H9 (cell line): ENCODE results near the gene PLD4. TPM values are rescaled to one million over a fixed set of nuclear protein-coding genes. Genes with fewer than 3 reads are reported as not detected.

Experiments used
- DNase-seq: peaks from one replicate; pipeline ENCODE4 v3.0.0-alpha.2; 2017
- H2AFZ ChIP-seq: one replicate; pipeline ENCODE4 v1.6.1; 2013; ENCODE audit warnings: mild to moderate bottlenecking, low read length, control low read depth, moderate library complexity
- H2AK5ac ChIP-seq: 2 replicates; pipeline ENCODE4 v1.6.1; 2013; ENCODE audit warnings: low read length, control low read depth, mixed read lengths; ENCODE audit not compliant: insufficient read length
- H2BK120ac ChIP-seq: one replicate; pipeline ENCODE4 v1.6.1; 2013; ENCODE audit warnings: low read depth, mild to moderate bottlenecking, low read length, control low read depth, inconsistent platforms; ENCODE audit not compliant: poor library complexity, severe bottlenecking
- H2BK12ac ChIP-seq: 2 replicates; pipeline ENCODE4 v1.6.1; 2013; ENCODE audit warnings: low read length, control low read depth, mixed read lengths, low read depth; ENCODE audit not compliant: insufficient read length
- H2BK15ac ChIP-seq: 2 replicates; pipeline ENCODE4 v1.6.1; 2013; ENCODE audit warnings: low read depth, low read length, control low read depth
- H2BK20ac ChIP-seq: one replicate; pipeline ENCODE4 v1.6.1; 2013; ENCODE audit warnings: low read depth, mild to moderate bottlenecking, low read length, control low read depth, inconsistent platforms; ENCODE audit not compliant: poor library complexity, severe bottlenecking
- H2BK5ac ChIP-seq: 2 replicates; pipeline ENCODE4 v1.6.1; 2013; ENCODE audit warnings: low read length, control low read depth, mixed read lengths; ENCODE audit not compliant: insufficient read length
- H3K14ac ChIP-seq: 2 replicates; pipeline ENCODE4 v1.6.1; 2013; ENCODE audit warnings: low read length, control low read depth; ENCODE audit not compliant: insufficient read depth
- H3K18ac ChIP-seq: 2 replicates; pipeline ENCODE4 v1.6.1; 2013; ENCODE audit warnings: low read depth, mild to moderate bottlenecking, mixed read lengths, low read length, control low read depth; ENCODE audit not compliant: insufficient read length
- H3K23ac ChIP-seq: 2 replicates; pipeline ENCODE4 v1.6.1; 2013; ENCODE audit warnings: low read length, control low read depth, mixed read lengths, low read depth; ENCODE audit not compliant: insufficient read length
- H3K23me2 ChIP-seq: 2 replicates; pipeline ENCODE4 v1.6.1; 2013; ENCODE audit warnings: low read depth, mild to moderate bottlenecking, mixed read lengths, low read length, control low read depth; ENCODE audit not compliant: insufficient read length, poor library complexity, severe bottlenecking
- H3K27ac ChIP-seq: 2 replicates; pipeline ENCODE4 v1.5.1; 2013; ENCODE audit warnings: low read length, control low read depth, mixed read lengths, low read depth; ENCODE audit not compliant: insufficient read length
- H3K27me3 ChIP-seq: 2 replicates; pipeline ENCODE4 v1.6.1; 2013; ENCODE audit warnings: low read length, control low read depth, inconsistent platforms; ENCODE audit not compliant: insufficient read depth
- H3K4ac ChIP-seq: 2 replicates; pipeline ENCODE4 v1.6.1; 2013; ENCODE audit warnings: low read depth, mild to moderate bottlenecking, control low read depth, inconsistent platforms, low read length, moderate library complexity
- H3K4me1 ChIP-seq: 2 replicates; pipeline ENCODE4 v1.6.1; 2013; ENCODE audit warnings: low read length, control low read depth, inconsistent platforms; ENCODE audit not compliant: insufficient read depth
- H3K4me2 ChIP-seq: 2 replicates; pipeline ENCODE4 v1.6.1; 2013; ENCODE audit warnings: low read length, control low read depth, mixed read lengths; ENCODE audit not compliant: insufficient read length, insufficient read depth
- H3K56ac ChIP-seq: 2 replicates; pipeline ENCODE4 v1.6.1; 2013; ENCODE audit warnings: low read depth, mild to moderate bottlenecking, mixed read lengths, low read length, control low read depth; ENCODE audit not compliant: insufficient read length
- H3K79me1 ChIP-seq: 2 replicates; pipeline ENCODE4 v1.6.1; 2013; ENCODE audit warnings: low read depth, mild to moderate bottlenecking, moderate library complexity, low read length, control low read depth, inconsistent platforms; ENCODE audit not compliant: insufficient read depth, poor library complexity, severe bottlenecking
- H3K79me2 ChIP-seq: 2 replicates; pipeline ENCODE4 v1.6.1; 2013; ENCODE audit warnings: low read length, control low read depth, inconsistent platforms; ENCODE audit not compliant: insufficient read depth
- H3K9ac ChIP-seq: 2 replicates; pipeline ENCODE4 v1.6.1; 2013; ENCODE audit warnings: low read length, control low read depth, mixed read lengths; ENCODE audit not compliant: insufficient read length; ENCODE audit errors: extremely low read depth
- H3K9me3 ChIP-seq: one replicate; pipeline ENCODE4 v1.6.1; 2013; ENCODE audit warnings: low read depth, low read length, inconsistent platforms; ENCODE audit not compliant: control insufficient read depth
- H3T11ph ChIP-seq: one replicate; pipeline ENCODE4 v1.6.1; 2013; ENCODE audit warnings: mild to moderate bottlenecking, low read length, control low read depth, inconsistent platforms
- H4K20me1 ChIP-seq: one replicate; pipeline ENCODE4 v1.6.1; 2013; ENCODE audit not compliant: control insufficient read depth, insufficient read length, insufficient read depth
- H4K5ac ChIP-seq: 2 replicates; pipeline ENCODE4 v1.6.1; 2013; ENCODE audit warnings: low read depth, mild to moderate bottlenecking, mixed read lengths, low read length, control low read depth; ENCODE audit not compliant: insufficient read length
- H4K8ac ChIP-seq: replicated peaks from 2 replicates; pipeline ENCODE4 v1.6.1; 2013; ENCODE audit warnings: low read length, control low read depth, mixed read lengths, low read depth; ENCODE audit not compliant: insufficient read length
- H4K91ac ChIP-seq: 2 replicates; pipeline ENCODE4 v1.6.1; 2013; ENCODE audit warnings: low read depth, mild to moderate bottlenecking, moderate library complexity, mixed read lengths, low read length, control low read depth; ENCODE audit not compliant: insufficient read length
- H3K27ac Mint-ChIP-seq, 3 experiments: 2 replicates in 2 of 3; 3 replicates in 1 of 3; pipeline ENCODE4 v1.8.0; 2020 to 2021; ENCODE audit warnings: mixed read lengths in 3 of 3, mild to moderate bottlenecking in 1 of 3, moderate library complexity in 1 of 3
- H3K27me3 Mint-ChIP-seq: 2 replicates; pipeline ENCODE4 v1.8.0; 2021; ENCODE audit warnings: low read depth, mild to moderate bottlenecking, moderate library complexity, mixed read lengths
- H3K36me3 Mint-ChIP-seq, 3 experiments: 2 replicates in 2 of 3; 3 replicates in 1 of 3; pipeline ENCODE4 v1.8.0; 2020 to 2021; ENCODE audit warnings: low read depth in 3 of 3, mixed read lengths in 3 of 3; ENCODE audit not compliant: insufficient read depth in 1 of 3
- H3K4me1 Mint-ChIP-seq, 2 experiments: 2 replicates each; pipeline ENCODE4 v1.8.0; 2020; ENCODE audit warnings: mixed read lengths in 2 of 2
- H3K4me3 Mint-ChIP-seq, 2 experiments: 2 replicates in 1 of 2; 3 replicates in 1 of 2; pipeline ENCODE4 v1.8.0; 2020 to 2021; ENCODE audit warnings: mild to moderate bottlenecking in 2 of 2, mixed read lengths in 2 of 2, moderate library complexity in 1 of 2
- H3K9me3 Mint-ChIP-seq, 2 experiments: 2 replicates in 1 of 2; 3 replicates in 1 of 2; pipeline ENCODE4 v1.8.0; 2020; ENCODE audit warnings: mild to moderate bottlenecking in 2 of 2, mixed read lengths in 2 of 2, moderate library complexity in 1 of 2
- WGBS: extraction: QIAGEN DNeasy Blood & Tissue Kit; methylation state at CpG from one replicate; pipeline ENCODE4 v1.1.7; 2013; ENCODE audit warnings: missing lambda C conversion rate, low lambda C conversion rate, mixed read lengths; ENCODE audit not compliant: insufficient read length; ENCODE audit errors: extremely low coverage; 5-methylcytosine and 5-hydroxymethylcytosine counted together
- total RNA-seq: library from RNA; stranded (reverse); gene quantifications from 2 replicates; pipeline ENCODE4 v1.2.1, GENCODE V29; 2021
- TF ChIP-seq, protein P1 (sequence below): fragments of 200-600 bp; sonication (generic); conservative IDR thresholded peaks from 3 replicates; pipeline ENCODE4 v1.8.0; 2021; ENCODE audit warnings: antibody characterized with exemption, mild to moderate bottlenecking

The PLD4 gene
- total RNA-seq, 1 experiment from 2014 or later: not detected

DNA sequence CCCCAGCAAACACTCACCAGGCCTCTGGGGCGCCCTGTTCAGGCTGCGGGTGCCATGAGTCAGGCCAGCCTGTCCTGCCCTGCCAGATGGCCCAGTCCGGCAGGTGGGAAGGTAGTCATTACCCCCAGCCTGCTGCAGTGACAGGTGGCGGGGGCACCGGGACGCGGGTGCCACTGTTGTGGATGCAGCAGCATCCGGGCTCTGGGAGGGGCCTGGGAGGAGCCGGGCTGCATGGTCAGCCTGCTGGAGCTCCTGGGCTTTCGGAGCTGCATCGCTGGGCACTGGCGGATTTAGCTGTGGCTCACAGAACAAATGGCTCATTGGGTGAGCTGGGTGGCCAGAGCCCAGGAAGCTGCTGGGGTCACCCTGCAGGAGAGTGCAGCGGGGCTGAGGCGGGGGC, 46.1 kb upstream of the PLD4 start:
- Histone ChIP-seq H2BK15ac (no peak overlapping the region), H3K9ac (no peak overlapping the region), H3T11ph (no peak overlapping the region), H3K18ac (no peak overlapping the region), H3K79me1 (no peaks in the 10 kb centered on the region), H4K8ac (no peak overlapping the region), H3K27ac (no peak overlapping the region), H3K79me2 (no peaks in the 10 kb centered on the region; the same call in 1 of the 2 replicates), H3K4me1 (no peaks in the 10 kb centered on the region), H3K23ac (no peak overlapping the region), H2BK12ac (no peak overlapping the region), H4K20me1 (no peaks in the 10 kb centered on the region), H3K4me2 (no peak overlapping the region), H4K5ac (no peak overlapping the region), H3K14ac (no peak overlapping the region), H3K9me3 (no peaks in the 10 kb centered on the region), H3K23me2 (no peaks in the 10 kb centered on the region), H2AFZ (no peak overlapping the region), H2BK20ac (no peak overlapping the region), H3K27me3 (no peaks in the 10 kb centered on the region), H3K4ac (no peak overlapping the region), H2BK120ac (no peak overlapping the region), H2BK5ac (no peak overlapping the region), H2AK5ac (no peak overlapping the region), H4K91ac (no peak overlapping the region), H3K56ac (no peak overlapping the region)
- Mint-ChIP-seq H3K27me3 (no peaks in the 10 kb centered on the region), H3K27ac (no peak overlapping the region), H3K4me3 (no peak overlapping the region), H3K36me3 (peaks cover 2 to 13% (median 12%) of the 10 kb centered on the region in 3 experiments; a peak in 5 of 7 replicates), H3K9me3 (no peaks in the 10 kb centered on the region; a peak in 1 of 5 replicates), H3K4me1 (peaks cover 0 to 15% of the 10 kb centered on the region in 2 experiments; a peak in 2 of 4 replicates)
- DNase-seq: no peak
- WGBS: no CpG with 5 or more reads among the region's 14 CpGs
- TF ChIP-seq, protein P1, sequence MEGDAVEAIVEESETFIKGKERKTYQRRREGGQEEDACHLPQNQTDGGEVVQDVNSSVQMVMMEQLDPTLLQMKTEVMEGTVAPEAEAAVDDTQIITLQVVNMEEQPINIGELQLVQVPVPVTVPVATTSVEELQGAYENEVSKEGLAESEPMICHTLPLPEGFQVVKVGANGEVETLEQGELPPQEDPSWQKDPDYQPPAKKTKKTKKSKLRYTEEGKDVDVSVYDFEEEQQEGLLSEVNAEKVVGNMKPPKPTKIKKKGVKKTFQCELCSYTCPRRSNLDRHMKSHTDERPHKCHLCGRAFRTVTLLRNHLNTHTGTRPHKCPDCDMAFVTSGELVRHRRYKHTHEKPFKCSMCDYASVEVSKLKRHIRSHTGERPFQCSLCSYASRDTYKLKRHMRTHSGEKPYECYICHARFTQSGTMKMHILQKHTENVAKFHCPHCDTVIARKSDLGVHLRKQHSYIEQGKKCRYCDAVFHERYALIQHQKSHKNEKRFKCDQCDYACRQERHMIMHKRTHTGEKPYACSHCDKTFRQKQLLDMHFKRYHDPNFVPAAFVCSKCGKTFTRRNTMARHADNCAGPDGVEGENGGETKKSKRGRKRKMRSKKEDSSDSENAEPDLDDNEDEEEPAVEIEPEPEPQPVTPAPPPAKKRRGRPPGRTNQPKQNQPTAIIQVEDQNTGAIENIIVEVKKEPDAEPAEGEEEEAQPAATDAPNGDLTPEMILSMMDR: no peak
